GM18858 (cell line): ENCODE results near the gene TRMT1.

Experiments
- ATAC-seq: cut with Tn5 transposase; IDR thresholded peaks from one replicate; pipeline ENCODE4 v1.9.1; 2021; ENCODE audit not compliant: unreplicated experiment

TRMT1 gene

DNA sequence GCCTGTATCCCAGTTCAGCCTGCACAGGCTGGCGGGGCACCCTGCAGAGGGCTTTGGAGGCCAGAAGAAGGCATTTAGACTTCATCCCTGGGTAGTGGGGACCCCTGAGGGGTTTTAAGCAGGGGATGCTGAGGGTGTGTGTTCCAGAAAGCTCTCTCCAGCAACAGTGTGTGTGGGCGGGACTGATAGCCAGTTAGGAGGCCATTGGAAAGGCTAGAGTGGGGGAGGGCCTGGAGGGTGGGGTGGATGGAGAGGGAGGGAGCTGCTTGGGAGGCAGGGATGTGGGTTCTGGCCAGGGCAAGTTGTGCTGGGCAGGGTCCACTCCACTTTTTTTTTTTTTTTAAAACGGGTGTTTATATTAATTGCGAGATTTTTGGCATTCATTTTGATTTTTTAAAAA lies 42.2 kb downstream of the TRMT1 start:
- no peak for ATAC-seq

DNA sequence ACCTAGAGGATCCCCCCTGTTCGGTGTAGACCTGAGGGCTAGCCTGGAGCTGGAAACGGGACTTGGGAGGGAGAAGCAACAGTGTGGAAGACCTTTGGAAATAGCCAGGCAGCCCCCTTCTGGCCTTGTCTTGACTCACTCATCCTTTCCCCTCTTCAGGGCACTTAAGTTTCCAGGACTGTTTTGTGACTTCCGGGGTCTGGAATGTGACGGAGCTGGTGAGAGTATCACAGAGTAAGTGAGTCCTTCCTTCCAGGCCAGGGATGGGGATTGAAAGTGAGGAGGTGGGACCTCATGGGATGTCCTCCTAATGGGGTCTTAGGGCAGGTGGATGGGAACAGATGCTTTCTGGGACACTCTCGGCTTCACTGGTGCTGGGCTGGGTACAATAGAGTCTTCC lies 43.3 kb downstream of the TRMT1 start:
- no peak for ATAC-seq

DNA sequence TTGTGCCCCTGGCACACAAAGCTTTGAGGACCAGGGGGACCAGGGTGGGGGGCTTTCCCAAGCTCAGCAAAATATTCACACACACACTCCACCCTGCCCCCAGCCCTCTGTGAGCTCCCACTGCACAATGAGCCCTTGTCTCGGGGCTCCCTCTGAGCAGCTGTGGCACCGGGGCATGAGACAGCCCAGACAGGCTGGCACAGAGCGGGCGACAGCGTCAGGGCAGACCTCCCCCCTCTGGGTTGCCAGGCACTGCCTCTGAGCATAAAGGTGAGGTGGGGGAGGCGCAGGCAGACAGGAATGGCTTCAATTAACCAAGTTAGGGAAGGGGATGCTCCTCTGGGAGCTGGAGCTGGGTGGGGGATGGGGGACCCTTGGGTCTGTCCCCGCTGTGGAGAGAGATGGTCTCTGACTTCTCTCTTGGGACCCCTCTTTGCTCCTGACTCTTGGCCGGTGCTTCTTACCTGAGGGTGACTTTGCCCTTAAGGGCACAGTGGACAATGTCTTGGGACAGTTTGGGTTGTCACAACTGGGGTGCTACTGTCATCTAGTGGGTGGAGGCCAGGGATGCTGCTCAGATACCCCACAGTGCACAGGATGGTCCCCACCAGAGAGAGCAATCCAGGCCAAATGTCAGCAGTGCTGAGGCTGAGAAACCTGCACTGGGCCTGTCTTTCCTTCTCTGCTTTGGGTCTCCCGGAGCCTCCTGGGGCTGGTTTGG lies 44.2 kb downstream of the TRMT1 start:
- no peak for ATAC-seq

DNA sequence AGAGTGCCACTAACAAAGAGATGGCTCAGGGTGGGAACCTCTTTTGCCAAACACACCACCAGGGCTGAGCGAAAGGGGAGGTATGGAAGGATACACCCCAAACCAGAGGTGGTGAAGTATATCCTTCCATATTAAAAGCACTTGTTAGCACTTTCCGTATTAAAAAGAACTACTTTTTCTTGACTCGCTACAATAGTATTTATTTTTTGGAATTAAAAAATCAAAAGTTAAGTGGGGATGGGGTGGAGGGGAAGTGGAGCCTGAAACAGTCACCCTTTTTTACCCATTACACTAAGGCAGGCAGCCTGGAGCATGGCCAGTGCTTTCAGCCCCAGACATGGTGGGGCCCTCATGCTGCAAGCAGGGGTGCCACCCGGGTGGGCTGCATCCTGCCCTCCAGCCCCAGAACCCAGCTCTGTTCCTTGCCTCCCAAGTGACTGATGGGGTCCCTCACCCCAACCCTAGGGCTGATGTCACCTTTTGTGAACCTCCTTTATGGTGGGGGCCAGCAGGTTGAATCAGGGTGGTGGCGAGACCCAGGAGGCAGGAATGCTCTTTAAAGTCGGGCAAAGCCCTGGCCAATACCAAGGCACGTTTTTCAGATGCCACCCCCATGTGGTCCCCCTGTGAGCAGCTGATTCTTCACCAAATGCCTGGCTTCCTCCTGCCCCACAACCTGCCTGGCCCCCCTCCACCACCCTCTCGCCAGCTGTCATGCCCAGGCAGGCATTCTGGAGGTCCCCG lies 44.9 kb downstream of the TRMT1 start:
- ATAC-seq, result no peak

DNA sequence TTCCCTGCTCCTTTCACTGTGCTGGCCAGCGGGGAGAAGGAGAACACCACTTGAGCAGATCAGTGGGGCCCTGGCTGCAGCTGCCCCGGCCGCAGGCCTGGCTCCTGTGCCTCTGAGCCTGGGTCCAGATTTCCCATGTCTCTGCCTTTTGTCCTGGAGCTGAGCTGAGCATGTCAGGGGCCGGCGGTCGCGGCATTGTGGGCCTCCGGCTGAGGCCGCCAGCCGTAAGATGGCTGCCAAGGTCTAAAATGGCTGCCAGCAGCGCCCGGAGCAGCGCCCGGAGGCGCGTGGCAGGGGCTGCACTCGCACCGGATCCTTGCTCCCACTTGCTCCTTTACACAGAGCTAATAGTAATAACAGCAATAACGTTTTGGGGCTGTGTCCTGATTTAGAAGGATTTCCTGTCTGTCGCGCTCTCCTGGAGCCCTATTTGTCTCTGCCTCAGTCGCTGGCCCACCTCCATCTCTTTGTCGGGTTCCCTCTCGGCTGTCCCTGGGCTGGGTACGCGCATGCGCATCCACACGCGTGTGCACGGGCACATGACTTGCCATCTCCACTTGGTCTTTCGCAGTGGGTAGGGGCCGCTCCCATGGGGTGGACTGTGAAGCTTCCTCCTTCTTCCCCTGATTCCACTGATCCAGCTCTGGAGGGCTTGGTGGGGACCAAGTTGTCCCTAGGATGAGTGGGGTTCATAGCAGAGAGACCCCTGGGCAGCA lies 46.0 kb downstream of the TRMT1 start:
- no peak for ATAC-seq

DNA sequence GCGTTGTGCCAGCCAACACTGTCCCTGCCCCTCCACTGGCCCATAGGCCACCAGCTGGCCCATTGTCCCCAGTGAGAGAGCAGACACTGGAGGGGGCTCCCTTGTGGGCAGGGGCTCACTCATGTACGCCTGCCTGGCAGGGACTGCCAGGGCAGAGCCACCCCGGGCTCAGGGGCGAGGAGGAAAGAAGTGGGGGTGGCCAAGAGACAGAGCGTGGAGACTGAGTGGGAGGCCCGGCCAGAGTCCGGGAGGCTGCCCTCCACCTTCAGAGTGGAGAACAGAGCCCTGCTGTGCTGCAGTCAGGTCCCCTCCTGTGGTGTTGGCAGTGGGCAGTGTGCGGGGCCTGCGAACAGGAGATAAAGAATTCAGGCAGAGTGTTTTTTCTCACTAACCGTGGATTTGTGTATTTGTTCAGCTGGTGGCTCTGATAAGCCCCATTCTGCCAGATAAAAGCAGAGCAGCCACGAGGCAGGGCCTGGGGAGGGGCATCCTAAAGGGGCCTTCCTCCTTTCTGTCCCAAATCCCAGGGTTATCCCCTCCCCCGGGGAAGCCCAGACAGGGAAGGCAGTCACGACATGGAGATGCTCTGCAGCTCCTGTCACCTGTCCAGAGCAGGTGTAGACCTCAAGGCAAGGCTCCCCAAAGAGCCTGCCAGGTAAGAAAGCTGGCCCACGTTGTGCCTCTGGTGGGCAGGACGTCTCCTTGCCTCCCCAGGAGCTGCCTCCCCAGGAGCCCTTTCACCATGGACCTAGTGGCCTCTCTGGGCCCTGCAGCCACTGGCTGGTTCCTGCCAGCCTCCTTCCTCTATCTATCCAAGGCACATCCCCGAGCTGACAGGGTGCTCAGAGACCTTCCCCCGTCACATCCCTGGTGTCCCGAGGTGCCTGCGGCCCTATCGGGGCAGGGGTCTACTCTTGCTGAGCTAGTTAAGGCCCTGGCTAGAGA lies 46.9 kb downstream of the TRMT1 start:
- ATAC-seq, result no peak

DNA sequence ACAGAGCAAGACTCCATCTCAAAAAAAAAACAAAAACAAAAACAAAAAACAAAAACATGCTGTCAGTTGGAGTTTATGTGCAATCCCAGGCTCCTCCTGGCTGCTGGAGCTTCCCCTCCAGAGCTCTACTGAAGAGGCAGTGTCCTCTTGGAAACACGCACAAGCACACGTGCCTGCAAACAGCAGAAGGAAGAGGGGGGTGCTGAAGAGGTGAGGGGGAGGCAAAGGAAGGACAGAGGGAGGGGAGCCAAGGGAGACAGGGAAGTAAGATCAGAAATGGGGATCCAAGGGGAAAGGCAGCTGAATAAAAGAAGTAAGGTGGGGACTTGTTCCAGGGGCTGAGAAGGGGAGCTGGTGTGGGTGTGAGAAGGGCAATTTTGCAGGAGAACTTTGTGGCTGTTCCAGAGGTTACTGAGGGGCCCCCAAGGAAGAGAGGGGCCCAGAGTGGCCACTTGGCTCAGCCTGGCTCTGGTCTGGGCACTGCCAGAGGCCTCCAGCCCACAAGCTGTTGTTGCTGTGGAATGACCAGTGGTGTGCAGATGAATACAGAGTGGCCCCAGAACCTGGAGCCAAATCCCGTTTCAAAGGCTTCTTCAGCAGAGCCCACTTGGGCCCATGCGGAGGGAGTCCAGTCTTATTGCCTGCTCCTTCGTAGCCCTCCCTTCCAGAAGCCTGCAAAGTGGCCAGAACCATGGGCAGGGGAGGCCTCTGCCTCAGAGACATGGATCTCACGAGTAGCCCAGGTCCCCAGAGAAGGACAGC lies 48.3 kb downstream of the TRMT1 start:
- ATAC-seq, result no peak

DNA sequence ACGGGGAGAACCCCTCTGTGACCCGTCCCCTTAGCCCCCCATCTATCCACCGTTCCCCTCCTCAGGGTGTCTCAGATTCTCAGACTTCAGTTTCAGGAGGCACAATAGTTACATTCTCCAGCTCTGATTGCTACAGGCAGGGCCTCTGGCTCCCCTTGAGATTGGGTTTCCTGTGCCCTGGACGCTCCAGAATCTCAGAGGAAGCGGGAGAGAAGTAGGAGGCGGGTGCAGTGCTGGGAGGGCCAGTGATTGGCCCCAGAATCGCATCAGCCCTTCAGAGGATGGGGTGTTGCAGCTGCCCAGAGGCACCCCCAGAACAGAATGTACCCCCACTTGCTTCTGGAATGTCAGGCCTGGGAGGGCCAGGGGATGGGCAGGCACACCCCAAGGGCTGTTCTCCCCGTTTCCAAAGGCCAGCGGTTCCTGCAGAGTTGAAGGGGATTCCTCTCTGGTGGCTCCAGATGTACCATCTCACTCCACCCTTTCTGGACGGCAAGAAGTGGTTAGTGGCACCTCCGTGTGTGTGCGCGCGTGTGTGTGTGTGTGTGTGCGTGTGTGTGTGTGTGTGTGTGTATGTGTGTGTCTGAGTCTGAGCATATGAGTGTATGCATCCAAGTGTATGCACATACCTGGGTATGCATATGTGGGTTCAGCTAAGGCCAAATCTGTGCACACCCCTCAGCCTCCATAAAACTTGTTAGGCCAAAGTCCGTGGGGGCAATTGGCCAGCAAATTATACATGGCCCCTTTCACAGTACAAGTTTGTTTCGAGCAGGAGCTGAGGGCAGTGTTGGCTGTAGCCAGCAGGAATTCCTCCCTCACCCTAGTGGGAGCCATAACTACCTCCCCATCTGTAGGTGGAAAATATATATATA lies 49.4 kb downstream of the TRMT1 start:
- ATAC-seq, result no peak

DNA sequence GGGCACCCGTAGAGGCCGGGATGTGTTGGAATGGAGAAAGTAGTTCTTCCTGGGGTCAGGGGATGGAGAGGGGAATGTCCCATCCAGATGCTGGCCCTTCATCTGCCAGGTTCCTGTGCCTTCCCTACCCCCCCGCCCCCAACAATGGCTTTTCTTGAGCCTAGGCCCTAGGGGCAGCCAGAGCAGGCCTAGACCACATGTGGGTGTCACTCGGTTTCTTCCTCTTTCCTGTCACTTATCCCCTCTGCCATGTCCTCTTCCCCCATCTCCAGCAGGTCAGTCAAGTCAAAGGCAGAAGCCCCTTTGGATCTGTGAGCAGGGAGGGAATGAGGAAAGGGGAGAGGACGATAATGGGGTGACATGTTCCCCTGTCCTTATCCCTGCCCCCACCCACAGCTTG lies 50.3 kb downstream of the TRMT1 start:
- no peak for ATAC-seq

DNA sequence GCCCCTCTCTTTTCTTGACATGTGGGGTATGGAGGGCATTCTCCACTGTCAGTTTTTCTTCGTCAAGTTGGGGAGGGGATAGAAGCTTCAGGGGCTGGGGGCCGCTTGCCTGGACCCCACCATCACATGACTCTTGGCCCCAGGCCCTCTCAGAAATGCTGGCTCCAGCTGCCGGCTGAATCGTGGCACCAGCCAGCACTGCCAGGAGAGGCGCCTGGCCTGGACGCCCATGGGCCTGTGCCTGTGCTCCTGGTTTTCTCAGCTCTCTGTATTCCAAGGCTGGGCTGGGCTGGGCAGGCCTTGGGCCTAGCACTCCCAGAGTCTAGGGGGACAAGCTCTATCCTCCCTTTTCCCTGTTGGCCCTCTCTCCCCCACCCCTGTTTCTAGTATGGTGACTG lies 52.4 kb downstream of the TRMT1 start:
- no peak for ATAC-seq

DNA sequence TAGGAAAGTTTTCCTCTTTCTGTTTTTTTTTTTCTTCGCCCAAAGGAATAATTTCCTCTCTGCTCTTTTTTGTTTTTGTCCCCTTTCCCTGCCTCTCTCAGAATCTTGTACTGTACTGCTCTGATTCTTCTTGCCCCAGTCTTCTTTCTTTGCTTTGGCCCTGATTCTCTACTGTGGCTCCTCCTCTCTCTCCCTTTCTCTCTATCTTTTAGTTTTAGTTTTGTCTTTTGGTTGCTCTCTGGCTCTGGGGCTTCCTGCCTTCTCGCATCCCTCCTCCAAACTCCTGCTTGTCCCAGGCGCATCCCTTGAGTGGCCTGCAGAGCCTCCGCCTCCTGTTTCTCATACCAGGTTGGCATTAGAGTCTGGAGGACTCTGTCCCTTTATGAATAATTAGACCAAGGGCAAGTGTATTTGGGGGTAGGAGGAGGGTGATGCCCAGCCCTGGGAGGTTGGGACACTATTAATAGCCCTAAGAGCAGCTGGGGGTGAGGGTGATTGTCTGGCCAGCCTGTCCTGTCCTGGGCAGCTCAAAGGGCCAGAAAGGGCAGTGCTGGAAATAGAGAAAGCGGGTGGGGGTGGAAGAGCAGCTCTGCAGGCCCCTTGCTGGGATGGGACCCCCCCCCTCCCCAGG lies 53.0 kb downstream of the TRMT1 start:
- no peak for ATAC-seq

DNA sequence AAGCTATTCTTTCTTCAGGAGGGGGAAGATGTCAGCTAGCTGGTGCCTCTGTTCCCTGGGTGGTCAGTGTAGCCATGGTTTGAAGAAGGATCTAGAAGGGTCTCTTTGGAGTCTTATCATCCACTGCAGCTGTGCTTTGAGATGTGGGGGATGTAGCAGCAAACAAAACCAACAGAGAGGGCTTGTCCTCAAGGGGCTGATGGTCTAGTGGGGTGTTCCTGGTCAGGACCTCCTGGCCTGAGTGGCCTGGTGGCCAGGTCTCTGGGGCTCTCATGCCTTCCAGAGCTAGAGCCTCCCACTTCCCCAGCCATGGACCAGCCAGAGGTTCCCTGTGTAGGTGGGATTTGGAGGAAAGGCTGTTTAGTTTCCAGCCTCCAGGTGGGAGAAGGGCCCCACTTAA lies 54.2 kb downstream of the TRMT1 start:
- no peak for ATAC-seq

DNA sequence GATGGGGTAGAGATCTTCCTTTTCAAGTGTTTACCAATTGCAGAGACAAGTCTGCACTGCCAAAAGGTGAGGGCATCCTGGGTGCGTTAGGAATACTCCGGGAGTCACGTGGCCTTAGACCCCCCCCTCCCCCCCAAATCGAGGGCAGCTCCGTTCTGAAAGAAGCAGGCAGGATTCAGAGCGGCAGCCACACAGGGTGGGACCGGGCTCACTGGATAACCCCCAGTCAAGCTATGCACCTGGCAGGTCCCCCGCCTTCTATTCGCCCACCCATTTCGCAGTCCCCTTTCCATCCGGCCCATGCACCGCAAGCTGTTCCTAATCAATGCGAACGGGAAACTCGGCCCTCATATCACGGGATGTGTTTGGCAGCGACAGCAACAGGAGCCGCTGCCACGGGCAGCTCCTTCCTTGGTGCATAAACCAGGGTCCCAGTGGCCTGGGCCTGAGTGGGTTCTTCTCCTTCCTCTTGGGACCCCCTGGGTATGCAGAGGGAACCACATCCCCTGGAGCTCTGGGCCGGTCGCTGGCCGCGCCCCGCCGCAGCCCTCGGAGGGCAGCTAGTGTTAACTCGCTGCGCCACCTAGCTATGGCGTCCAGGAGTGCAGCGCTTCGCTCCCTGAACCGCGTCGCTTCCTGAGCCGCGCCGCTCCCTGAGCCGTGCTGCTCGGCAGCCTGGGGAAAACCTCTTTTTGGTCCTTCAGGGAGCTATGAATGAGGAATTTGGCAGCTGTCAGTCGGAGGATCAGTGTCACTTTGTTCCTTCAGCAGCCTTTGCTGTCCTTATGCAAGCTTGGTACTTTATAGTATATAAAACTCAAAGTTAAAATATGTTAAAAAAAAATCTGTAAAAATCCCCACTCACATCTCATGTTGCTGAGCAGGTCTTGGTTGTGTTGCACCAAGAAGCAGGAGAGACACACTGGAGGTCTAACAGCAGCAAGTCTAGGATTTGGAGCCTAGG lies 55.3 kb downstream of the TRMT1 start:
- no peak for ATAC-seq

DNA sequence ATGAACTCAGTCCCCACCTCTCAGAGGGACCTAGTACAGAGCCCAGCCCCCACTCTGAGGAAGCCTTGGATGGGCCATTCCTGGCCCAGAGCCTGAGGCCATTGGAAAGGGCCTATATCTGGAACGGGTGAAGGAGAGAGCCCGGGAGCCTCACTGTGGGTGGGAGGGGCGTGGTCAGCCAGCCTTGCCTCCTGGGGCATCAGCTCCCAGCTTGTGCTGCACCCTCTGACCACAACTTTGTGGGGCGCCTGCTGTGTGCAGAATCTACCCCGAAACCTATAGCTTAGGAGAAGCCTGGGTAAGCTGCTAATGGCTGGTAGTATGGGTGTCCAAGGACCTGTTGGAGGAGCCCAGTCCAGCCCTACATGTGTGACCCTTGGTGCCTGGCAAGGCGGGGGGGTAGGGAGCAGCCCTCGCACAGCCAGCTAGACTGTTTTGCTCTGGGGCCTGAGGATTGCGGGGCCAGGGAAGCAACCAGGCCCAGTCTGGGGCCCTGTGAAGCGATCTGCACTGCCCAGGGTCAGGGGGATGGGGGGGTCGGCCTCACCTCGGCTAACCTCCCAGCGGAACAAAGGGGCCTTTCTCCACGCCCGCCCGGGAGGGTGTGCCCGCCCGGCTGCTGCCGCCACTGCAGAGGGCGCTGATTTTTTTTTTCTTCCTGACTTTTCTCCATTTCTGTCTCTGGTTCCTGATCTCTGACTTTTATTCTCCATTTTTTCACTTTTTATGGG lies 56.1 kb downstream of the TRMT1 start:
- ATAC-seq, result no peak

DNA sequence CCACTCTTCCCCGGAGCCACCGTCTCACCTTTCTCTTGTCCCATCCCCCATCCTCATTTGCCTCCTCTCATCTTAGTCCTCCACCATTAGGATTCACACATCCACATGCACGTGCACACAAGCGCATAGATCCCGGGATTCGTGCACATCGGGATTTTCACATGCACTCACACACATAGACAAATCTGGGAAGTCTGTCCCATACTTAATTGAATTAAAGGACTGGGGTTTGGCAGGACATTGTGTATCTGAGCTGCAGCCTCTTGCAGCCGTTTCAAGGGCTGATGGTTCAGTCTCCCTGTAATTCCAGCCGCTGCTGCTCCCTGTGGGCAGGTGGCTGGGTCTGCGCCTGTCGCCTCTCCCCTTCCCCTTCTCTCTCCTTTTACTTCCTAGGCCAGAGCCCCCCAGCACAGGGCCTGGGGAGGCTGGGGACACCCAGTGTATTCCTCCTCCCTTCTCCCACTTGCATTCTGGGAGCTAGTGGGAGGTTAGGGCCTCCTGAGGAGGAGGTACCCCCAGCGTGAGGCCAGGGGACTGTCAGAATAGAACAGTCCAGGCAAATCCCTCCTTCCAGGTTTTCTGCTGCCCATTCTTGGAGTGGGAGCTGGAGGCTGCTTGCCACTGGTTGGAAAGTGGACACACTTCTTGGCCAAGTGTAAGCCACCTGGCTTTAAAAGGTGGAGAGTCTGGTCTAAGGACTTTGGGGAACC lies 57.4 kb downstream of the TRMT1 start:
- no peak for ATAC-seq

DNA sequence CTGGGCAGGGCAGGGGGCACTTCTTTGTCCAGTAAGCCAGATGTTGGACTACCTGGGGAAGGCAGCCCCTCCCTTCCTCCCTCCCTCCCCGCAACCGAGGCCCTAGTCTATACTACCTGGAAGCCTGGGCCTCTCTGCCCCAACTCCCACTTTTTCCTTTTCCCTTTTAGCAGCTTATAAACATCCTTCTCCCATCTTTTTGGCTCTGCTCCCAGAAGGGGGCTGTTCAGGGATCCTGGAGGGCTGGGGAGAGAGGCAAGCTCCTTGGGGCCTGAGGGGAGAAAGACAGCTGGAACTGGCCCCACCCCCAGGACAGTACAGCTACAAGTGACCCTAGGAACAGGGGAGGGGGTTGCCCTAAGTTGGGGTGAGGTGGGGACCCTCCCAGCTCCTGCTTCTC lies 58.8 kb downstream of the TRMT1 start:
- ATAC-seq, result no peak
